Right renal cortex interstitium (tissue), 3 donors: ENCODE measurements around the gene KRT1. TPM values are rescaled to one million over a fixed set of nuclear protein-coding genes. Genes with fewer than 3 reads are reported as not detected.

Source experiments
- polyA plus RNA-seq, 3 donors: library from polyadenylated mRNA; unstranded; fragments of 120-200 nt; gene quantifications; one replicate each; pipeline ENCODE4 v1.2.1, GENCODE V29; 2013; ENCODE audit not compliant: insufficient read length in 3 of 3

Gene KRT1
- polyA plus RNA-seq, 3 donors: 0.19 to 0.45 (median 0.31) TPM

Other genes starting within 250 kb of the KRT1 start
- not detected for gene KRT75, start 246.0 kb downstream of the KRT1 start, polyA plus RNA-seq
- gene KRT6B, start 228.3 kb downstream of the KRT1 start, polyA plus RNA-seq: not detected
- not detected for gene KRT6C, start 206.6 kb downstream of the KRT1 start, polyA plus RNA-seq
- not detected for gene KRT6A, start 187.2 kb downstream of the KRT1 start, polyA plus RNA-seq
- gene KRT5, start 160.0 kb downstream of the KRT1 start, polyA plus RNA-seq: under 1 TPM in 1 of 3 donors, not detected in 2; 0.40 TPM
- gene KRT71, start 127.3 kb downstream of the KRT1 start, polyA plus RNA-seq: not detected
- gene KRT74, start 106.6 kb downstream of the KRT1 start, polyA plus RNA-seq: not detected
- not detected for gene KRT72, start 78.9 kb downstream of the KRT1 start, polyA plus RNA-seq
- gene KRT73, start 61.8 kb downstream of the KRT1 start, polyA plus RNA-seq: not detected
- gene KRT2, start 28.2 kb downstream of the KRT1 start, polyA plus RNA-seq: not detected
- not detected for gene KRT77, start 23.1 kb upstream of the KRT1 start, polyA plus RNA-seq
- not detected for gene KRT76, start 96.9 kb upstream of the KRT1 start, polyA plus RNA-seq
- gene KRT3, start 115.7 kb upstream of the KRT1 start, polyA plus RNA-seq: not detected
- gene KRT4, start 133.7 kb upstream of the KRT1 start, polyA plus RNA-seq: 1 to 10 TPM in 1 of 3 donors, under 1 TPM in 2; 0.35 to 1.1 (median 0.54) TPM
- gene KRT79, start 153.9 kb upstream of the KRT1 start, polyA plus RNA-seq: not detected
- gene KRT78, start 168.6 kb upstream of the KRT1 start, polyA plus RNA-seq: not detected
- 100 to 1,000 TPM; 214 to 309 (median 270) TPM for gene KRT8, start 224.7 kb upstream of the KRT1 start, polyA plus RNA-seq